Measurements from ENCODE around the gene BCKDK. TPM values are rescaled to one million over a fixed set of nuclear protein-coding genes. Genes with fewer than 3 reads are reported as not detected.
A peak's percentile ranks its signal among the peaks of the same experiment; 100 is the strongest.

The BCKDK gene
- total and polyA plus RNA-seq, 2 of the 13 experiments (the other 11 are each of a cell fraction or from before 2014, with no cell fraction given) = 24.9 to 42.6 TPM

DNA sequence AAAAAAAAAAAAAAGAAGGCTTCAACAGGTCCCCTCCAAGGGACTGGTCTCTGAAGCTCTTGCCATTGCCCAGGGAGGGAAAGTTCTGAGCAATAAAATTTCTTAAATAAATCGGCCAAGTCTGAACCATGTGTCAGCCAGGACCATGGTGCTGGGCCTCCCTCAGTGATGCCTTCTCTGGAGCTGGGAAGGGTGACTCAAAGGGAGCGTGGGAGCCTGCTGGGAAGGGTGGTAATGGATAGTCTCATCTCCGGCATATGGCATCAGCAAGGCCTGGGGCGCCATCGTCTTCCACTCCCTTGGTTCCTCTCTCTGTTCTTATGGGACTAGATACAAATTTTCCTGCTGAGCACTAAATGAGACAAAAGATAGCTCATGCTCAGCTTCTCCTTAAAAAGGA lies 15.9 kb upstream of the BCKDK start:
- Histone ChIP-seq H3K4me2 (ENCODE audit: low read depth, low read length) (0 out of 2 replicates have a peak overlapping the region, but pooled peaks have one; percentile 99), H4K20me1 (ENCODE audit: insufficient read depth, low read length) (peaks cover 12% of the 10 kb centered on the region), H3K27ac (ENCODE audit: extremely low read length, insufficient read depth, low read length) (no peak overlapping the region), H3K4me3 (replicated peaks in 1 of 3; ENCODE audit: insufficient read depth in 1 of 3, low read depth in 2 of 3, low read length in 3 of 3) (no peak overlapping the region), H2AFZ (ENCODE audit: low read length) (no peak overlapping the region), H3K4me1 (ENCODE audit: insufficient read depth, low read length) (peaks cover 27% of the 10 kb centered on the region), H3K9ac (ENCODE audit: insufficient read depth, low read depth, low read length) (no peak overlapping the region), H3K79me2 (ENCODE audit: insufficient read depth, low read length) (peaks cover 33% of the 10 kb centered on the region), H3K27me3 (ENCODE audit: control insufficient read depth in 1 of 2, insufficient read depth in 2 of 2, low read length in 2 of 2) (no peaks in the 10 kb centered on the region; a peak in 1 of 5 replicates), H3K36me3 (replicated peaks in 1 of 2; ENCODE audit: control insufficient read depth in 1 of 2, insufficient read depth in 2 of 2, low read length in 2 of 2) (peaks cover 13 to 32% of the 10 kb centered on the region in 2 experiments), H3K9me3 (ENCODE audit: low read length) (no peaks in the 10 kb centered on the region)
- no peak for ATAC-seq
- WGBS (ENCODE audit: low lambda C conversion rate) = 95% methylated on average over 5 of the region's 5 CpGs
- no peak for DNase-seq (ENCODE audit: low spot score)
- ChIA-PET CTCF (ENCODE audit: low intra/inter-chr PET ratio, low total read pairs) (no interaction called here), POLR2A (interaction anchor here (0.6 to 5.0 kb wide), 10 partner anchors 8 to 107 kb away, joined by 3 to 49 read pairs (median 10); partner anchors contain the start of genes HSD3B7, KAT8, STX4 and ZNF646)
- TF ChIP-seq, protein P1, sequence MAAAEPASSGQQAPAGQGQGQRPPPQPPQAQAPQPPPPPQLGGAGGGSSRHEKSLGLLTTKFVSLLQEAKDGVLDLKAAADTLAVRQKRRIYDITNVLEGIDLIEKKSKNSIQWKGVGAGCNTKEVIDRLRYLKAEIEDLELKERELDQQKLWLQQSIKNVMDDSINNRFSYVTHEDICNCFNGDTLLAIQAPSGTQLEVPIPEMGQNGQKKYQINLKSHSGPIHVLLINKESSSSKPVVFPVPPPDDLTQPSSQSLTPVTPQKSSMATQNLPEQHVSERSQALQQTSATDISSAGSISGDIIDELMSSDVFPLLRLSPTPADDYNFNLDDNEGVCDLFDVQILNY (CRISPR knock-in tag; conservative IDR thresholded peaks at IDR 0.05) = no peak
- no peak for TF ChIP-seq ZNF780A (CRISPR knock-in tag; IDR thresholded peaks at IDR 0.05)
- TF ChIP-seq ZNF274 (CRISPR knock-in tag; IDR thresholded peaks at IDR 0.05) = no peak
- no peak for TF ChIP-seq FOXK2 (IDR thresholded peaks at IDR 0.05)
- no peak for TF ChIP-seq ZMYM2 (CRISPR knock-in tag; IDR thresholded peaks at IDR 0.05)
- no peak for TF ChIP-seq SRSF1 (optimal IDR thresholded peaks at IDR 0.05; ENCODE audit: low read depth, low read length)
- no peak for TF ChIP-seq ZZZ3 (CRISPR knock-in tag; IDR thresholded peaks at IDR 0.05; ENCODE audit: borderline replicate concordance)
- TF ChIP-seq SAP130 (CRISPR knock-in tag; IDR thresholded peaks at IDR 0.05; ENCODE audit: low read depth) = no peak
- TF ChIP-seq IKZF1 (IDR thresholded peaks at IDR 0.05) = no peak
- TF ChIP-seq, protein P2, sequence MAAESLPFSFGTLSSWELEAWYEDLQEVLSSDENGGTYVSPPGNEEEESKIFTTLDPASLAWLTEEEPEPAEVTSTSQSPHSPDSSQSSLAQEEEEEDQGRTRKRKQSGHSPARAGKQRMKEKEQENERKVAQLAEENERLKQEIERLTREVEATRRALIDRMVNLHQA (CRISPR knock-in tag; IDR thresholded peaks at IDR 0.05) = no peak
- no peak for TF ChIP-seq MBD4 (IDR thresholded peaks at IDR 0.05; ENCODE audit: borderline replicate concordance, low read length)
- TF ChIP-seq SMARCE1 (IDR thresholded peaks at IDR 0.05; ENCODE audit: borderline replicate concordance) = no peak
- no peak for TF ChIP-seq ERF (CRISPR knock-in tag; IDR thresholded peaks at IDR 0.05)
- TF ChIP-seq, protein P3, sequence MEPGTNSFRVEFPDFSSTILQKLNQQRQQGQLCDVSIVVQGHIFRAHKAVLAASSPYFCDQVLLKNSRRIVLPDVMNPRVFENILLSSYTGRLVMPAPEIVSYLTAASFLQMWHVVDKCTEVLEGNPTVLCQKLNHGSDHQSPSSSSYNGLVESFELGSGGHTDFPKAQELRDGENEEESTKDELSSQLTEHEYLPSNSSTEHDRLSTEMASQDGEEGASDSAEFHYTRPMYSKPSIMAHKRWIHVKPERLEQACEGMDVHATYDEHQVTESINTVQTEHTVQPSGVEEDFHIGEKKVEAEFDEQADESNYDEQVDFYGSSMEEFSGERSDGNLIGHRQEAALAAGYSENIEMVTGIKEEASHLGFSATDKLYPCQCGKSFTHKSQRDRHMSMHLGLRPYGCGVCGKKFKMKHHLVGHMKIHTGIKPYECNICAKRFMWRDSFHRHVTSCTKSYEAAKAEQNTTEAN (CRISPR knock-in tag; conservative IDR thresholded peaks at IDR 0.05) = no peak
- intact Hi-C loops (cut with micrococcal nuclease; ENCODE audit: unreplicated experiment) (loop anchor here (10.0 kb wide), 1 partner anchor 138 kb away; the partner anchor contains the start of gene SETD1A), in situ Hi-C loops (cut with HindIII; ENCODE audit: extremely low pct_ligation_motif_present, low pct_unique_long_range_greater_than_20kb) (no loop called here)
- FAIRE-seq = no peak
- no TSS peak for BruUV-seq (replicated peaks)
